ENCODE results near the gene PNCK.

Gene PNCK

DNA sequence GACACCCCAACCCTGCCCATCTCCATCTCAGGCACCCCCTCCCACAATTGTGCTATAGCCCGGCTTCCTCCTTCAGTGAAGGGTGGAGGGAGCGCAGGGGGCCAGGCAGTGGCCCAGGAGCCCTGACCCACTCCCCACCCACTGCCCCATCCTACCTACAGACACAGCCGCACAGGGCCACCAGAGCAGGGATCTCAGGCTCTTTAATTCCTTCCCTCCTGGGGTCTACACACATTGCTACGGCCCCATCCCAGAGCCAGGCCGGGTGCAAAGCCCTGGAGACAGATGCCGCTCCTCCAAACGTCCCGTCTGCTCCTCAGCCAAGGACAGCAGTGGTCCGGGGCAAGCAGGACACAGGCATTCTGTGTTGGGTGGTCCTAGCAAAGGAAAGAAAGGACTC, 39.4 kb downstream of the PNCK start:
- no peak for TF ChIP-seq EGR1 (IDR thresholded peaks at IDR 0.05)
- TF ChIP-seq, protein P1, sequence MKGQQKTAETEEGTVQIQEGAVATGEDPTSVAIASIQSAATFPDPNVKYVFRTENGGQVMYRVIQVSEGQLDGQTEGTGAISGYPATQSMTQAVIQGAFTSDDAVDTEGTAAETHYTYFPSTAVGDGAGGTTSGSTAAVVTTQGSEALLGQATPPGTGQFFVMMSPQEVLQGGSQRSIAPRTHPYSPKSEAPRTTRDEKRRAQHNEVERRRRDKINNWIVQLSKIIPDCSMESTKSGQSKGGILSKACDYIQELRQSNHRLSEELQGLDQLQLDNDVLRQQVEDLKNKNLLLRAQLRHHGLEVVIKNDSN (IDR thresholded peaks at IDR 0.05) = no peak

- TF ChIP-seq CEBPB (IDR thresholded peaks at IDR 0.05) (no peak), CREB1 (IDR thresholded peaks at IDR 0.05; ENCODE audit: low read depth) (no peak), EGR1 (IDR thresholded peaks at IDR 0.05) (no peak), ZBTB7A (IDR thresholded peaks at IDR 0.05; ENCODE audit: low read depth) (no peak), TEAD4 (IDR thresholded peaks at IDR 0.05) (no peak), MAX (IDR thresholded peaks at IDR 0.05) (no peak), TAF1 (IDR thresholded peaks at IDR 0.05; ENCODE audit: low read depth) (no peak), FOXM1 (IDR thresholded peaks at IDR 0.05; ENCODE audit: borderline replicate concordance, low read depth) (no peak)
- TF ChIP-seq, protein P1 (IDR thresholded peaks at IDR 0.05) = no peak
- TF ChIP-seq, protein P2, sequence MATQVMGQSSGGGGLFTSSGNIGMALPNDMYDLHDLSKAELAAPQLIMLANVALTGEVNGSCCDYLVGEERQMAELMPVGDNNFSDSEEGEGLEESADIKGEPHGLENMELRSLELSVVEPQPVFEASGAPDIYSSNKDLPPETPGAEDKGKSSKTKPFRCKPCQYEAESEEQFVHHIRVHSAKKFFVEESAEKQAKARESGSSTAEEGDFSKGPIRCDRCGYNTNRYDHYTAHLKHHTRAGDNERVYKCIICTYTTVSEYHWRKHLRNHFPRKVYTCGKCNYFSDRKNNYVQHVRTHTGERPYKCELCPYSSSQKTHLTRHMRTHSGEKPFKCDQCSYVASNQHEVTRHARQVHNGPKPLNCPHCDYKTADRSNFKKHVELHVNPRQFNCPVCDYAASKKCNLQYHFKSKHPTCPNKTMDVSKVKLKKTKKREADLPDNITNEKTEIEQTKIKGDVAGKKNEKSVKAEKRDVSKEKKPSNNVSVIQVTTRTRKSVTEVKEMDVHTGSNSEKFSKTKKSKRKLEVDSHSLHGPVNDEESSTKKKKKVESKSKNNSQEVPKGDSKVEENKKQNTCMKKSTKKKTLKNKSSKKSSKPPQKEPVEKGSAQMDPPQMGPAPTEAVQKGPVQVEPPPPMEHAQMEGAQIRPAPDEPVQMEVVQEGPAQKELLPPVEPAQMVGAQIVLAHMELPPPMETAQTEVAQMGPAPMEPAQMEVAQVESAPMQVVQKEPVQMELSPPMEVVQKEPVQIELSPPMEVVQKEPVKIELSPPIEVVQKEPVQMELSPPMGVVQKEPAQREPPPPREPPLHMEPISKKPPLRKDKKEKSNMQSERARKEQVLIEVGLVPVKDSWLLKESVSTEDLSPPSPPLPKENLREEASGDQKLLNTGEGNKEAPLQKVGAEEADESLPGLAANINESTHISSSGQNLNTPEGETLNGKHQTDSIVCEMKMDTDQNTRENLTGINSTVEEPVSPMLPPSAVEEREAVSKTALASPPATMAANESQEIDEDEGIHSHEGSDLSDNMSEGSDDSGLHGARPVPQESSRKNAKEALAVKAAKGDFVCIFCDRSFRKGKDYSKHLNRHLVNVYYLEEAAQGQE (IDR thresholded peaks at IDR 0.05; ENCODE audit: low read depth) = no peak
Observed at GRCh38 chrX:153633607-153634180, 39.9 kb downstream of the PNCK start.

DNA sequence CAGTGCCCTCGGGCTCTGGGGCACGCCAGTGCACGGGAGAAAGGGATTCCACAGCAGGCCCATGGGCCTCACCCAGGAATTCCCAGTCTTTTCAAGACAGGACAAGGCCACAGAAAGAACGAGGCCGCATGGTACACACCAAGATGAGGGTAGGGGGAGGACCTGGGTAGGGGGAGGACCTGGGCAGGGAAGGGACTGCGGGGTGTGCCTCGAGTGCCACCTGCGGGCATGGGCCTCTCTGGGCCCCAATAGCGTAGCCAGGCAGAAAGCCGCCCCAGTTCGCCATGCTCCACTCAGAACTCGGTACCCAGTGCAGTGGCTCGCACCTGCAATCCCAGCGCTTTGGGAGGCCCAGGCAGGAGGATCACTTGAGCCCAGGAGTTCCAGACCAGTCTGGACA, 40.6 kb downstream of the PNCK start:
- no peak for TF ChIP-seq TAF1 (IDR thresholded peaks at IDR 0.05; ENCODE audit: low read depth)
- TF ChIP-seq EP300 (IDR thresholded peaks at IDR 0.05; ENCODE audit: borderline replicate concordance) = no peak
- TF ChIP-seq EGR1 (IDR thresholded peaks at IDR 0.05) = no peak
- TF ChIP-seq CREB1 (IDR thresholded peaks at IDR 0.05; ENCODE audit: low read depth) = no peak
- no peak for TF ChIP-seq CEBPB (IDR thresholded peaks at IDR 0.05)
- TF ChIP-seq RAD21 (IDR thresholded peaks at IDR 0.05; ENCODE audit: low read depth) = no peak
- TF ChIP-seq, protein P2 (IDR thresholded peaks at IDR 0.05; ENCODE audit: low read depth) = no peak
- TF ChIP-seq NFIC (IDR thresholded peaks at IDR 0.05) = no peak
- TF ChIP-seq, protein P1 (IDR thresholded peaks at IDR 0.05) = no peak
- TF ChIP-seq TCF12 (IDR thresholded peaks at IDR 0.05; ENCODE audit: low read depth) = no peak
- no peak for TF ChIP-seq MAX (IDR thresholded peaks at IDR 0.05)
- no peak for TF ChIP-seq YY1 (IDR thresholded peaks at IDR 0.05; ENCODE audit: low read depth)
- TF ChIP-seq TEAD4 (IDR thresholded peaks at IDR 0.05) = no peak
- TF ChIP-seq FOXM1 (IDR thresholded peaks at IDR 0.05; ENCODE audit: borderline replicate concordance, low read depth) = no peak
- TF ChIP-seq ZBTB7A (IDR thresholded peaks at IDR 0.05; ENCODE audit: low read depth) = no peak

DNA sequence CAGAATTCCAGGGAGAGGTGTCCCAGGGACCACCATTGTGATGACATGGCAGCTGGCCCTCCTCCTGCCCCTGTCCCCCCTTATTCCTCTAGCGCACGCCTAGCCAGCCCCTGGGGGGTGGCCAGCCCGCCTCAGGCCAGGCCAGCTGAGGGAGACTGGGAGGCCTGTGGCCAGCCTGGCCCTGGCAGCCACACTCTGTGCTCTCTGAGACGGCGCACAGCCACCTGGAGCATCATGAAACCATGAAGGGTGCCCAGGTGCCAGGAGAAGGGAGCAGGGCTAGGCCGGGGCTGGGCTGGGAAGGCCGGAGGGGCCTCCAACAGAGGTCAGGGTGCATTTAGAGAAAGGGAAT, 41.0 kb downstream of the PNCK start:
- no peak for TF ChIP-seq CEBPB (IDR thresholded peaks at IDR 0.05)
- TF ChIP-seq, protein P2 (IDR thresholded peaks at IDR 0.05; ENCODE audit: low read depth) = no peak
- no peak for TF ChIP-seq RAD21 (IDR thresholded peaks at IDR 0.05; ENCODE audit: low read depth)
- TF ChIP-seq FOXM1 (IDR thresholded peaks at IDR 0.05; ENCODE audit: borderline replicate concordance, low read depth) = no peak
- no peak for TF ChIP-seq MAX (IDR thresholded peaks at IDR 0.05)
- TF ChIP-seq TCF12 (IDR thresholded peaks at IDR 0.05; ENCODE audit: low read depth) = no peak
- TF ChIP-seq TAF1 (IDR thresholded peaks at IDR 0.05; ENCODE audit: low read depth) = no peak
- TF ChIP-seq CREB1 (IDR thresholded peaks at IDR 0.05; ENCODE audit: low read depth) = no peak
- TF ChIP-seq, protein P1 (IDR thresholded peaks at IDR 0.05) = no peak
- TF ChIP-seq YY1 (IDR thresholded peaks at IDR 0.05; ENCODE audit: low read depth) = no peak
- no peak for TF ChIP-seq TEAD4 (IDR thresholded peaks at IDR 0.05)
- TF ChIP-seq EGR1 (IDR thresholded peaks at IDR 0.05) = no peak
- no peak for TF ChIP-seq EP300 (IDR thresholded peaks at IDR 0.05; ENCODE audit: borderline replicate concordance)
- no peak for TF ChIP-seq NFIC (IDR thresholded peaks at IDR 0.05)
- no peak for TF ChIP-seq ZBTB7A (IDR thresholded peaks at IDR 0.05; ENCODE audit: low read depth)
